HG03378 (cell line): ENCODE data around the gene MYG1.

ENCODE experiments used
- ATAC-seq: cut with Tn5 transposase; IDR thresholded peaks from one replicate; pipeline ENCODE4 v1.9.1; 2021; ENCODE audit warnings: mild to moderate bottlenecking, moderate library complexity; ENCODE audit not compliant: unreplicated experiment

The MYG1 gene, protein sequence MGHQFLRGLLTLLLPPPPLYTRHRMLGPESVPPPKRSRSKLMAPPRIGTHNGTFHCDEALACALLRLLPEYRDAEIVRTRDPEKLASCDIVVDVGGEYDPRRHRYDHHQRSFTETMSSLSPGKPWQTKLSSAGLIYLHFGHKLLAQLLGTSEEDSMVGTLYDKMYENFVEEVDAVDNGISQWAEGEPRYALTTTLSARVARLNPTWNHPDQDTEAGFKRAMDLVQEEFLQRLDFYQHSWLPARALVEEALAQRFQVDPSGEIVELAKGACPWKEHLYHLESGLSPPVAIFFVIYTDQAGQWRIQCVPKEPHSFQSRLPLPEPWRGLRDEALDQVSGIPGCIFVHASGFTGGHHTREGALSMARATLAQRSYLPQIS

GRCh38 chr12:53299454-53300180 is at the start of gene MYG1:
Gene MYG1 (plus strand): TSS chr12:53299695. CDS start chr12:53299738, 43 bp downstream.
- ATAC-seq = peak; percentile 50

DNA sequence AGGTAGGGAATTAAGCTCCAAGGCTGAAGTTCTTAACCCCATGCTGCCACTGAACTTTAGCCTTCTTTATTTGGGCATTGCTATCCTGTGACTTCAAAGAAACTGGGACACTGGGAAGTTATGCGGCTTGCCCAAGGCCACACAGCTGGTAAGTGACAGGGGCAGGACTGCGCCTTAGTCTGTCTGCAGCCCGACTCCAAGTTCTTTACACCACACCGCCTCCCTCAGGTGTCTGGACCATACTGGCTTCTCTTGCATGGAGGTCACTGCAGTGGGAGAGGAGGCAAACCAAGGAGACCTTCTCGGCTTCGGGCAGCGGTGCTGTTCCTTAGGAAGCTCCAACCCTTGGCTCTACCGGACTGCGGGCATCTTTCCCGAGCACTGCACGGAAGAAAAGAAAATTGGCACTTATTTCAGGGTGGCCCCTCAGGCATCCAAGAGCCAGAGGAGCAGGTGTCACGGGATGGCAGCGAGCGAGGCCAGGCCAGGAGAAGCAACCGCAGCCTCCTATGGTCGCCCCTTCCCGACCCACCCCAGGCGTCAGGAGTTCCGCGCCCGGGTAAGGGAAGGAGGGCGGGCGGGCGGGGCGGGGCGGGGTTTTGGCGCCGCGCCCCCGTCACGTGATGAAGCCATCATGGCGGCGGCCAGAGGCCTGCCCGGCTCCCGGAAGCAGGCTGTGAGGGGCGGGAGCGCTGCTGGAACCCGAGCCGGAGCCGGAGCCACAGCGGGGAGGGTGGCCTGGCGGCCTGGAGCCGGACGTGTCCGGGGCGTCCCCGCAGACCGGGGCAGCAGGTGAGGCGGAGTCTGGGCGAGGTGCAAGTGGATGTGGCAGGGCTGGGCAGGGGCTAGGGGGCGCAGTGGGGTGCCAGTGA is 47.8 kb upstream of the MYG1 start:
- ATAC-seq = no peak

DNA sequence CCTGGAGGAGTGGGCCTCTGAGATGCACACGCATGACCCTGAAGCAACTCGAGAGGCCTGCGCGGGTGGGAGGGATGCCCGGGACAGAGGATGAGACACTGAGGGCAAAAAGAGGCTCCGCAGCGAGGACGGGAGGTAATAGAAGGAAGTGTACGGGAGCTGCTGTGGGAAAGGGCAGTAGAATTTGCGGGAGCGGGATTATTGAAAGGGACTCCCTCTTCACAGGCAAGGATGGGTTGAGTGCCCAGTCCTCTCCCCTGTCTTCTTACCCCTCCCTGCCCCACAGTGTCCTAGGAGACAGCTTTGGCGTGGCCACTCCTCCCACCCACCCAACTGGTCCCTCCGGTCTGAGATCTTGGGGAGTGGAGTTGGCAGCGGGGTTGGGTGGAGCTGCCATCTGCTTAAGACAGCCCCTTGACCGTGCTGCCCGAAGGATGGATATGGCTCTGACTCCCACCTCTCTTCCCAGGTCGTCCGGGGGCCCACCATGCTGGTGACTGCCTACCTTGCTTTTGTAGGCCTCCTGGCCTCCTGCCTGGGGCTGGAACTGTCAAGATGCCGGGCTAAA is 47.1 kb upstream of the MYG1 start:
- ATAC-seq = no peak

DNA sequence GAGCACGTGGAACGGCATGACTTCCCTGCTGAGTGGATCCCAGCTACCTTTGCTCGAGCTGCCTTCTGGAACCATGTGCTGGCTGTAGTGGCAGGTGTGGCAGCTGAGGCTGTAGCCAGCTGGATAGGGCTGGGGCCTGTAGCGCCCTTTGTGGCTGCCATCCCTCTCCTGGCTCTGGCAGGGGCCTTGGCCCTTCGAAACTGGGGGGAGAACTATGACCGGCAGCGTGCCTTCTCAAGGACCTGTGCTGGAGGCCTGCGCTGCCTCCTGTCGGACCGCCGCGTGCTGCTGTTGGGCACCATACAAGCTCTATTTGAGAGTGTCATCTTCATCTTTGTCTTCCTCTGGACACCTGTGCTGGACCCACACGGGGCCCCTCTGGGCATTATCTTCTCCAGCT is 46.2 kb upstream of the MYG1 start:
- no peak for ATAC-seq

DNA sequence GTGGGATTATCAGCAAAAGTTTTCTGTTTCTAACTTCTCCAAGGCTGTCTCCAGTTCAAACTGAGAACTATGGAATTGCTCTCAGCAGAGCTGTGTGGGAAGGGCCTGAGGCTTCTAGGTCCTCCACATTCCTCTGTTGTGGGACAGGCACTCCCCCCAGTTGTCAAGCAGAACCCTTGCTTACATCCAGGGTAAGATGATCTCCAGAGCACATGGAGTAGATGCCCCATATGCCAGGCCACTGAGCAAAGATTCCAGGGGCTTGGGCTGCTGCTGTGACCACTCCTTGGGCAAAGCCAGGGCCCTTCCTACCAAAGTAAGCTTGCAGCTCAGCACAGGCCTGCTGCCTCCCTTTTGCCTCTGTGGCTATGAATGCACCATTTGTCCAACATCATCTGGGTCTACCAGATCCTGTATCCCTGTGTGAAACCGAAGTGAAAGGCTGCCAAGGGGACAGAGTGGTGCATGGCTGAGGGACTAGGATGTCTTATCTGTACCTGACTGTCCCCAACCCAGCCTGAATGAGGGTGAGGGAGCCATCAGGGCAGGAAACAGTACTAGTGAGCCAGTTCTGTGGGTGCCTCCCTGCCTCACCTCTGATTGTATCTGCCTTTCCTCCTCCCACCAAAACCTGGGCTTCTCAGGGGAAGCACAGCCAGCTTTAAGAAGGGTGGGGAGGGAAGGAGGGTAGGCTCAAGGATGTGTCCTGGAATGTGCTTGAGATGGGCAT is 44.5 kb upstream of the MYG1 start:
- no peak for ATAC-seq

DNA sequence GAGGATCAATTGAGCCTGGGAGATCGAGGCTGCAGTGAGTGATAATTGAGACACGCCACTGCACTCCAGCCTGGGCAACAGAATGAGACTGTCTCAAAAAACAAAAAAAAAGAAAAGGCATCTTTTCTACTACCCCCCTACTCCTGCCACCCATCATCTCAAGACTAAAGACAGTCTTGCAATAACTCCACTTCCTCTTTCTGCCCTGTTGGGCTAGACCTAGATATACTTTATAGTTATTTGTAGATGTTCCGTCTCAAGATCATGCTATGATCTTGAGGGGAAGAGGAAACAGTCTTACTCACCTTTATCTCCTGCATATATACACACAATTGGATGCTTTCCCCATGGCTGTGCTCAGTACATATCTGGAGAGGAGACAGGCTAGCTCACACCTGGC is 43.5 kb upstream of the MYG1 start:
- peak; percentile 37 for ATAC-seq

DNA sequence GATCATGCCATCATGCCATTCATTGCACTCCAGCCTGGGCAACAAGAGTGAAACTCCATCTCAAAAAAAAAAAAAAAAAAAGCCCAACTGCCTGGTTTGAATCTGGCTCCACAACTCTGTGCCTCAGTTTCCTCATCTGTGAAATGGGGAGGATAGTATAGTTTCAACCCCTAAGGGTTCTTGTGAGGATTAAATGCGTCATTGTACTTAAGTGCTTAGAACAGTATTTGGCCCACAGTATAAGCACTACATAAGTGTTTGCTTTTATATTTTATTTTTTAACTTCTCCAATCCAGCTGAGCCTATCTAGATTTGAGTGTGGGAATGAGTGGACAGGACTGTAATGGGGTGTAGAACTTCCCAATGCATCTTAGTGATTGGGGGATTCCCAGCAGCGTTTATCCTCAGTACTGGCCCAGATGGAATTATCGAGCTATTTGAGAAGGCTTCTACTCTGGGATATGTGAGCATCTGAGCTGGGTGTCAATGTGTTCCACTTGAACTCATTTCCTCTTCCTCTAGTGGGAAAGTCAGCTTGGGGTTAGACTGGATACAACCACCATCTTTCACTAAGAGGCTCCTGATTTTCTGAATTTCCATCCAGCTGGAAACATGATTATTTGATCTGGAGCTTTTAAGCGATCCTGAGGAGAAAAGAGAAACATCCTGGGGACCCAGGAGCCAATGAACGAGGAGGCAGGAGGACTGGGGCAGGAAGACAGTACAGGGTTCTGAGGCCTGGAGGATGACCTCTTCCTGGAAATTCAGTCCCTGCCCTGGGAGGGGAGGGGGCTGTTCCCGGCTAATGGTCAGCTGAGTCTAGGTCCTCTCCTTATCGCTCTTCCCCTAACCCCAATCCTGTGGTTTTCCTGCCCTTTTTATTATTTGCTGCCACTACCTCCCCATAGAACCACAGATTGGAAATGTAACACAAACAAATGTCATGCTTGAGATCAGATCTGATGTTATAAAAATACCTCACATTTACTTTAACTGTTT is 40.7 kb upstream of the MYG1 start:
- no peak for ATAC-seq

- ATAC-seq = no peak
Observed at GRCh38 chr12:53259891-53260290, 39.6 kb upstream of the MYG1 start.

- ATAC-seq = no peak
Observed at GRCh38 chr12:53265783-53266182, 33.7 kb upstream of the MYG1 start.

GRCh38 chr12:53267306-53267998 is 32.0 kb upstream of the MYG1 start:
- ATAC-seq = peak; percentile 15

- peak; percentile 77 for ATAC-seq
Observed at GRCh38 chr12:53267999-53268629, 31.4 kb upstream of the MYG1 start, which contains the start of gene ESPL1. Gene ESPL1 (plus strand): TSS chr12:53268299. CDS start chr12:53268767, 468 bp downstream.

DNA sequence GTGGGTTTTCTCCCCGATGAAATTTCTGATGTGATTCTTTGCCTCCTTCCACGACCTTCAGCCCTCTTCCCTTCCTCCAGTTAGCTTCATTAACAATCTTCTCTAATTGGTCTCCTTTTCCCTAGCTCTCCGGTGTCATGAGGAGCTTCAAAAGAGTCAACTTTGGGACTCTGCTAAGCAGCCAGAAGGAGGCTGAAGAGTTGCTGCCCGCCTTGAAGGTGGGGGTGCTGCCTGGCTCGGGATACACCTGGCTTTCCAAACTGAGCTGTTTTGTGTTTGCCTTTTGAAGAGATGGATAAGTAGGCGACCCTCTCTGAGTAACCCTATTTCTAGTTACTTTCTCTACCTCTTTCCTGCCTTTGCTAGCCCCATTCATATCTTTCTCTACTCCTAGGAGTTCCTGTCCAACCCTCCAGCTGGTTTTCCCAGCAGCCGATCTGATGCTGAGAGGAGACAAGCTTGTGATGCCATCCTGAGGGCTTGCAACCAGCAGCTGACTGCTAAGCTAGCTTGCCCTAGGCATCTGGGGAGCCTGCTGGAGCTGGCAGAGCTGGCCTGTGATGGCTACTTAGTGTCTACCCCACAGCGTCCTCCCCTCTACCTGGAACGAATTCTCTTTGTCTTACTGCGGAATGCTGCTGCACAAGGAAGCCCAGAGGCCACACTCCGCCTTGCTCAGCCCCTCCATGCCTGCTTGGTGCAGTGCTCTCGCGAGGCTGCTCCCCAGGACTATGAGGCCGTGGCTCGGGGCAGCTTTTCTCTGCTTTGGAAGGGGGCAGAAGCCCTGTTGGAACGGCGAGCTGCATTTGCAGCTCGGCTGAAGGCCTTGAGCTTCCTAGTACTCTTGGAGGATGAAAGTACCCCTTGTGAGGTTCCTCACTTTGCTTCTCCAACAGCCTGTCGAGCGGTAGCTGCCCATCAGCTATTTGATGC is 30.6 kb upstream of the MYG1 start:
- ATAC-seq = no peak

GRCh38 chr12:53274445-53274844 is 25.1 kb upstream of the MYG1 start:
- ATAC-seq = no peak

GRCh38 chr12:53276511-53276910 is 23.0 kb upstream of the MYG1 start:
- ATAC-seq = no peak

DNA sequence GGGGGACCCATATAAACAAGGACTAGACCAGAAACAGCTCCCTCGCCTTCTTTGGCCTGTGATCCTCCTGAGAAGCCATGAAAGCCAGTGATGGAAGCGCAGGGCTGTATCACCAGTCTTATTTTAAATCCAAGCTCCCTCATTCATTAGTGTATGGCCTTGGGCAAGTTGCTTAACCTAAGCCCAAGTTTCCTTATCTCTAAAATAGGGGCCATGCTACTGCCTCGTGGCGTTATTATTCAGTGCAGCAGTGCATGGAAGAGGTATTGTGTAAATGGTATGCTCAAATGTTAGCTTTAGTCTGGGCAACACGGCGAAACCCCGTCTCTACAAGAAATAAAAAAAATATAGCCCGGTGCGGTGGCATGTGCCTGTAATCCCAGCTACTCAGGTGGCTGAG is 21.5 kb upstream of the MYG1 start:
- no peak for ATAC-seq

DNA sequence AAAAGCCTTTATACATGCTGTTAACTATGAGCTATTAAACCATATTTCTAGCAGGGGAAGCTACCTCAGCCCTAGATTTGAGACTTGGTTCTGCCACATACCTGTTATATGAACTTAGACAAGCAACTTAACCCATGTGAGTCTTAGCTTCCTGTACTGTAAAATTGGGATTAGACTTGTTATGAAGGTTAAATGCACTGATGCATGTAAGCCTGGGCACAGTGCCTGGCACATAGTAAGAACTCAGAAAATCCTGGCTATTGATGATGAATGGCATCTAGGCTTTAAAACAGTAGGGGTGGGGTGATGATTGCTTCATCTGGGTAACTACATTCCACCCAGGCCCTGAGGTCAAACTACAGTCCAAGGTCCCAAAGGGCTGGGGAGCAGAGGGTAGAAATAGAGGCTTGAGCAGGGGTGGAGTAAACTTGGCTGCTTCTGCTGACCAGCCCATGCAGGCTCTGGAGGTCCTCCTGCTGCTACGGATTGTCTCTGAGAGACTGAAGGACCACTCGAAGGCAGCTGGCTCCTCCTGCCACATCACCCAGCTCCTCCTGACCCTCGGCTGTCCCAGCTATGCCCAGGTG is 20.1 kb upstream of the MYG1 start:
- no peak for ATAC-seq
